HT1080 (cell line): Measurements from ENCODE around the gene EQTN. TPM values are rescaled to one million over a fixed set of nuclear protein-coding genes. Genes with fewer than 3 reads are reported as not detected.

Source experiments
- total RNA-seq: library from RNA; depleted of rRNA; stranded (reverse); fragments of >200 nt; shearing (Covaris generic); gene quantifications from 2 replicates; pipeline ENCODE4 v1.2.3, GENCODE V29; 2014; rRNA removed

Gene EQTN
- total RNA-seq, 1 experiment from 2014 or later: not detected

Other genes with a start within 250 kb of the EQTN start
- 0.26 and 0.33 TPM in 2 replicates for gene TEK, start 187.9 kb downstream of the EQTN start, total RNA-seq
- not detected in 2 replicates for gene IFNK, start 227.1 kb upstream of the EQTN start, total RNA-seq
- 2.1 and 3.0 TPM in 2 replicates for gene MOB3B, start 232.7 kb upstream of the EQTN start, total RNA-seq